H1 (cell line): ENCODE measurements around the gene BIRC5. TPM values are rescaled to one million over a fixed set of nuclear protein-coding genes. Genes with fewer than 3 reads are reported as not detected.

ENCODE experiments used
- CHD7 ChIP-seq: fragments of 300-600 bp; sonication (generic); IDR thresholded peaks from 2 replicates; pipeline ENCODE4 v1.7.1; 2012; ENCODE audit warnings: low read length, moderate library complexity, mild to moderate bottlenecking, inconsistent platforms; ENCODE audit not compliant: insufficient replicate concordance
- EGR1 ChIP-seq: IDR thresholded peaks from 2 replicates; pipeline ENCODE4 v1.6.1; 2011; ENCODE audit warnings: low read depth, low read length, borderline replicate concordance
- HDAC6 ChIP-seq: IDR thresholded peaks from one replicate; pipeline ENCODE4 v1.7.1; 2012; ENCODE audit warnings: low read depth, mild to moderate bottlenecking, inconsistent platforms, low read length, moderate library complexity
- RNF2 ChIP-seq: fragments of 200-900, 300-1000 bp; sonication (generic); IDR thresholded peaks from 2 replicates; pipeline ENCODE4 v1.7.1; 2016; ENCODE audit warnings: borderline replicate concordance, low read depth, mild to moderate bottlenecking, antibody characterized with exemption, low read length; ENCODE audit not compliant: poor library complexity, severe bottlenecking; ENCODE audit errors: missing control alignments
- SIN3A ChIP-seq, 2 experiments: IDR thresholded peaks in 1 of 2; conservative IDR thresholded peaks in 1 of 2; 2 replicates each; pipeline ENCODE4 v1.6.1; 2011 to 2012; ENCODE audit warnings: low read length in 2 of 2, improper control_type of control experiment in 1 of 2, low read depth in 1 of 2, mild to moderate bottlenecking in 1 of 2
- SIRT6 ChIP-seq: IDR thresholded peaks from one replicate; pipeline ENCODE4 v1.7.1; 2012; ENCODE audit warnings: low read length, inconsistent platforms
- polyA plus RNA-seq, 7 experiments: library from polyadenylated mRNA; depleted of rRNA in 3 of 7; stranded (reverse) in 5 of 7; unstranded in 2 of 7; fragments of >200 nt in 5 of 7; fragments of 200-250 nt in 2 of 7; gene quantifications; 1 replicate in 5 of 7; 2 replicates in 1 of 7; 4 replicates in 1 of 7; pipeline versions ENCODE4 v1.2.1 to v1.2.3, GENCODE V29; 2011 to 2013; ENCODE audit warnings: missing spikeins in 2 of 7, mixed read lengths in 2 of 7
- total RNA-seq: library from RNA; stranded (reverse); fragmentation: NEBNext Ultra II Directional; extraction: Animal tissue kit (Norgen Biotek cat#: 25700); gene quantifications from 2 replicates; pipeline ENCODE4 v1.2.1, GENCODE V29; 2021

Gene BIRC5
- total and polyA plus RNA-seq, 2 of the 8 experiments (the other 6 are each of a cell fraction or from before 2014, with no cell fraction given): 42.2 to 108 TPM

- no peak for TF ChIP-seq CHD7
- no peak for TF ChIP-seq SIN3A (conservative IDR thresholded peaks at IDR 0.05 in 1 of 2, IDR thresholded peaks at IDR 0.05 in 1 of 2; ENCODE audit: low read depth in 1 of 2, low read length in 2 of 2)
- no peak for TF ChIP-seq EGR1
- no peak for TF ChIP-seq SIRT6
- no peak for TF ChIP-seq RNF2
- TF ChIP-seq HDAC6: no peak
These were observed 41.1 kb downstream of the BIRC5 start (continued) for GRCh38 chr17:78255029-78255656.
